ENCODE measurements around the gene HIPK1. TPM values are rescaled to one million over a fixed set of nuclear protein-coding genes. Genes with fewer than 3 reads are reported as not detected.

HIPK1 gene
- total RNA-seq, 1 donor from 2014 or later = 41.0 TPM

- peaks cover 2% of the 10 kb centered on the region for H3K9me3 Mint-ChIP-seq (ENCODE audit: unreplicated experiment)
- H3K27ac Mint-ChIP-seq (ENCODE audit: unreplicated experiment) = peak within 1 kb of the TSS; percentile 92
- H3K4me1 Mint-ChIP-seq (ENCODE audit: low read depth, unreplicated experiment) = peaks cover 43% of the 10 kb centered on the region
- peak within 1 kb of the TSS; percentile 83 for H3K4me3 Mint-ChIP-seq (ENCODE audit: unreplicated experiment)
- peaks cover 14% of the 10 kb centered on the region for H3K27me3 Mint-ChIP-seq (ENCODE audit: unreplicated experiment)
- peak; percentile 82 for DNase-seq
- H3K36me3 Mint-ChIP-seq (ENCODE audit: unreplicated experiment) = no peaks in the 10 kb centered on the region
- TF ChIP-seq CTCF (IDR thresholded peaks at IDR 0.05; ENCODE audit: partially characterized antibody, unreplicated experiment) = peak; percentile 58
Measured at GRCh38 chr1:113978863-113979702, 50.0 kb downstream of the HIPK1 start, which contains the start of gene OLFML3. OLFML3 (plus strand) TSS chr1:113979474; CDS start chr1:113979517, 43 bp downstream.

GRCh38 chr1:113980110-113980509 lies 51.0 kb downstream of the HIPK1 start:
- Mint-ChIP-seq H3K27ac (ENCODE audit: unreplicated experiment) (no peak overlapping the region), H3K4me1 (ENCODE audit: low read depth, unreplicated experiment) (peaks cover 43% of the 10 kb centered on the region), H3K27me3 (ENCODE audit: unreplicated experiment) (peaks cover 15% of the 10 kb centered on the region), H3K9me3 (ENCODE audit: unreplicated experiment) (peaks cover 2% of the 10 kb centered on the region), H3K36me3 (ENCODE audit: unreplicated experiment) (no peaks in the 10 kb centered on the region), H3K4me3 (ENCODE audit: unreplicated experiment) (no peak overlapping the region)
- peak; percentile 21 for DNase-seq
- no peak for TF ChIP-seq CTCF (IDR thresholded peaks at IDR 0.05; ENCODE audit: partially characterized antibody, unreplicated experiment)

- Mint-ChIP-seq H3K36me3 (ENCODE audit: unreplicated experiment) (no peaks in the 10 kb centered on the region), H3K27ac (ENCODE audit: unreplicated experiment) (no peak overlapping the region), H3K27me3 (ENCODE audit: unreplicated experiment) (peaks cover 13% of the 10 kb centered on the region), H3K4me1 (ENCODE audit: low read depth, unreplicated experiment) (peaks cover 33% of the 10 kb centered on the region), H3K9me3 (ENCODE audit: unreplicated experiment) (peaks cover 5% of the 10 kb centered on the region), H3K4me3 (ENCODE audit: unreplicated experiment) (no peak overlapping the region)
- no peak for DNase-seq
- no peak for TF ChIP-seq CTCF (IDR thresholded peaks at IDR 0.05; ENCODE audit: partially characterized antibody, unreplicated experiment)
Measured at GRCh38 chr1:113981962-113982931, 53.1 kb downstream of the HIPK1 start.

DNA sequence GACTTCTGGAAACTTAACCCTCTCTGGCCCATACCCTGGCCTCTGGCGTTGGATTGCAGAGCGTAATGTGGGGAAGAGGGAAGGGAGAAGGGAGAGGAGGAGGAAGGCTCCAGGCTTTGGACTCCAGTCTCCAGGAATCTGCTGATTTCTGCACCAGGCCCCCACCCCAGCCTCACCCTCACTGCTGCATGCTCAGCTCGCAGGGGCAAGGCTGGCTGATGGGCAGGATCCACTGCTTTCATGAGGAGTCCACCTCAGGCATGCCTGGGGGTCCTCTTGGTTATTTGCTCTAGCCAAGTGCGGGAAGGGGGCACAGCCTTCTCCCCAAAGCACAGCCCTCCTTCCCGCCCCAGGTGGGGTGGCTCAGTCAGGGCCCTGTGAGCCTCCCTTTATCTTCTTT lies 53.8 kb downstream of the HIPK1 start:
- Mint-ChIP-seq H3K4me3 (ENCODE audit: unreplicated experiment) (no peak overlapping the region), H3K9me3 (ENCODE audit: unreplicated experiment) (peaks cover 5% of the 10 kb centered on the region), H3K36me3 (ENCODE audit: unreplicated experiment) (no peaks in the 10 kb centered on the region), H3K27me3 (ENCODE audit: unreplicated experiment) (peaks cover 13% of the 10 kb centered on the region), H3K27ac (ENCODE audit: unreplicated experiment) (no peak overlapping the region), H3K4me1 (ENCODE audit: low read depth, unreplicated experiment) (peaks cover 28% of the 10 kb centered on the region)
- no peak for TF ChIP-seq CTCF (IDR thresholded peaks at IDR 0.05; ENCODE audit: partially characterized antibody, unreplicated experiment)
- DNase-seq = no peak
